ENCODE data around the gene FOXF2.
"Not testable (repeated sequence)": the region's sequence is repeated elsewhere in the genome, so short reads cannot be mapped to it uniquely, and the experiment has no call there.

FOXF2 gene

GRCh38 chr6:1389369-1390132, at the start of gene FOXF2:
FOXF2 (plus strand) TSS chr6:1389576; CDS start chr6:1389948, 372 bp downstream.
- DNase-seq (ENCODE audit: low read depth in 3 of 3) = no peak

- no peak for DNase-seq (ENCODE audit: low read depth in 3 of 3)
Observed at GRCh38 chr6:1346101-1346500, 43.3 kb upstream of the FOXF2 start.

GRCh38 chr6:1346558-1347091, 42.8 kb upstream of the FOXF2 start:
- no peak for DNase-seq (ENCODE audit: low read depth in 3 of 3)

DNA sequence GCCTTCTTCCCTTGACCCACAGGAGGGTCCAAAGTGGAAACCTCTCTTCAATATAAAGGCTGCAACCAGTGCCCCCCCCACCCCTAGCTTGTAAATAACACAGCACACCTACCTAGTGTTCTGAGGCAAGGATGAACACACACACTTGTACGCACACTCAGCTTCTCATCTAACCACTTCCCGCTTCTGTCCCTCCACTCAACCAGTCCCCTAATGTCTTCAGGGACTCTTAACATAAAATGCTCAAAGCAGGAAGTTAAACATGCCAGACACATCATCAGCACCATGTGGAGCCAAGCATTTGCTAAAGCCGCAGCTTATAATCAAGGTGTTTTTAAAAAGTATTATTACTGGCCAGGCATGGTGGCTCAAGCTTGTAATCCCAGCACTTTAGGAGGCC, 42.2 kb upstream of the FOXF2 start:
- no peak for DNase-seq (ENCODE audit: low read depth in 3 of 3)

DNA sequence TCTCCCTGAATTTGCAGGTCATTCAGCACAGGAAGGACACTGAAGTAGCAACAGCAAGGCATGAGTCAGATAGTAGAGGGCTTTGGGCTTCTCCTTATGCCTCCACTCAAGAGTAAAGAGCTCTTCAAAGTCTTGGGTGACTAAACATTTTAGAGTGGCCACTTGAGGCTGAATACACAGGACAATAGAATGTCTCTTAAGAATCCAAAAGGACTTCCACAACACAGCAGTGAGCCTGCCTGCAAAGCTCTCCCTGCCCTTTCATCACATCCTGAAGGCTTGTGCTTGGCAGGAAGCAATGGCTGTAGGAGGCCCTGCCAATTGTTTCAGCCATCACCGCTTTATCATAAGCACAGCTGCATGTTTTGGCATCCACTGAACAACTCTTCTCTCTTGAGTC, 40.7 kb upstream of the FOXF2 start:
- DNase-seq (ENCODE audit: low read depth in 3 of 3) = no peak

- DNase-seq (ENCODE audit: low read depth in 3 of 3) = no peak
Observed at GRCh38 chr6:1349655-1350054, 39.7 kb upstream of the FOXF2 start.

GRCh38 chr6:1351381-1352008, 37.9 kb upstream of the FOXF2 start:
- DNase-seq (ENCODE audit: low read depth in 3 of 3) = no peak

DNA sequence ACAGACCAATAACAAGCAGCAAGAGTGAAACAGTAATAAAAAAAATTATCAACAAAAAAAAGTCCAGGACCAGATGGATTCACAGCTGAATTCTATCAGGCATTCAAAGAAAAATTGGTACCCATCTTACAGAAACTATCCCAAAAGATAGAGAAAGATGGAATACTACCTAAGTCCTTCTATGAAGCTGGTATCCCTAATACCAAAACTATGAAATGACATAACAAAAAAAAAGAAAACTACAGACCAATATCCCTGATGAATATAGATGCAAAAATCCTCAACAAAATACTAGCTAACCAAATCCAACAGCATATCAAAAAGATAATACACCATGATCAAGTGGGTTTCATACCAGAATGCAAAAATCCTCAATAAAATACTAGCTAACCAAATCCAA, 34.3 kb upstream of the FOXF2 start:
- not testable (repeated sequence) for DNase-seq (ENCODE audit: low read depth in 3 of 3)

DNA sequence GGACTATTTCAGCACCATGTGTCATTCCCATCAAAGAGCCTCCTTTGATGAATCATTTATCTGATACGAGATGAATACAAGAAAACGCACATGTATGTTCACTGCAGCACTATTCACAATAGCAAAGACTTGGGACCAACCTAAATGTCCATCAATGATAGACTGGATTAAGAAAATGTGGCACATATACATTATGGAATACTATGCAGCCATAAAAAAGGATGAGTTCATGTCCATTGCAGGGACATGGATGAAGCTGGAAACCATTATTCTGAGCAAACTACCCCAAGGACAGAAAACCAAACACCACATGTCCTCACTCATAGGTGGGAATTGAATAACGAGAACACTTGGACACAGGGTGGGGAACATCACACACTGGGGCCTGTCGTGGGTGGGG, 27.7 kb upstream of the FOXF2 start:
- not testable (repeated sequence) for DNase-seq (ENCODE audit: low read depth in 3 of 3)

DNA sequence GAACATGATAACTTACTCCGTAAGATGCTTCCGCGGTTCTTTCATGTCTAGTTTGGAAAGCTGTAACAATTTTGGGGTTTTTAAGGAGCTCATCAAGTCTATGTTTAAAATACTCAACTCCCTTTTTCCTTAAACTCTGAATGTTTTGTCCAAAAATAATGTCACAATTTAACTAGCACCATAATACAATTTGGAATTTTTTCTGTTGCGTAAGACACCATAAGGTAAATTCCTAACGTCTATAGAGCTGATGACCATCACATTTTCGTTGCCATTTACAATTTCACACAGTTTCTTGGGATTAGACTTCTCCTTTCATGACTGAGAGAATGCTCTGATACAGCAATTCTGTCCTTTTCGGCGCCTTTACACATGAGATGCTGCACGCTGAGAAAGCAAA, 26.7 kb upstream of the FOXF2 start:
- DNase-seq (ENCODE audit: low read depth in 3 of 3) = no peak

GRCh38 chr6:1363298-1363697, 26.1 kb upstream of the FOXF2 start:
- no peak for DNase-seq (ENCODE audit: low read depth in 3 of 3)

DNA sequence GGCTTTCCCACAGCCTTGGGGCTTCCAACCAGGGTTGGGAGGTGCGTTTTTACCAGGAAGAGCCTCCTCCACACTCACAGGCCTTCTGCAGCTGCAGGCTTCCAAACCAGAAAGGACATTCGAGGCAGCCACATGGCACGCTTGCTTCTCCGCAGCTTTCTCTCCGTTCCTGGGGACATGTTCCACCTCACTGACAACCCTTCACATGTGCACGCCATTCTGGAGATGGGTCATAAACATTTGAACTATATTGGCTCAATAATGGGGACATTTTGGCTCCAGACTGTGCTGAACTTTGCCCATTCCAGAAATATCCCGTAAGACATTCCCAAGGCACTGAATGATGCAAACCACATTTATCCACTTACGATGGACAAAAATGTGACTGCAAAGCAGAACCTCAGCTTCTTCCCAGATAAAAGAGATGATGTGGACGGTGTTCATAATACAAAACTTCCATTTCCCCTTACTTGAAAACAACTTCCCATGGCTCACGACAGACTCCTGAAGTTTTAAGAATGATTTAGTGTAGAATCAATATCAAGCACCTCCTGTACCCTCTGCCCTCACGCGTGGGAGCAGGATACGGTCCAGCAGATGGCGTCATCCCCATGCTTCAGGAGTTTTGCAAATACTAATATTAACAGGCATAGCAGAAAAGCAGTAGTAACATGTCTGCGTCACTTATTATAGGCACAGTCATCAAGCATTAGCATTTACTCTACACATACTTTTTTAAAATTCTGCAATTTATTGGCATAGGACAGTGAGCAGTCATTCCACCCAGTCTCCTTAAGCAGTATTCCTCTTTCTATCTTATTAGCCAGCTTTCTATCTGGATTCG, 25.4 kb upstream of the FOXF2 start:
- no peak for DNase-seq (ENCODE audit: low read depth in 3 of 3)

GRCh38 chr6:1364791-1365190, 24.6 kb upstream of the FOXF2 start:
- no peak for DNase-seq (ENCODE audit: low read depth in 3 of 3)

GRCh38 chr6:1365686-1366085, 23.7 kb upstream of the FOXF2 start:
- DNase-seq (ENCODE audit: low read depth in 3 of 3) = no peak

DNA sequence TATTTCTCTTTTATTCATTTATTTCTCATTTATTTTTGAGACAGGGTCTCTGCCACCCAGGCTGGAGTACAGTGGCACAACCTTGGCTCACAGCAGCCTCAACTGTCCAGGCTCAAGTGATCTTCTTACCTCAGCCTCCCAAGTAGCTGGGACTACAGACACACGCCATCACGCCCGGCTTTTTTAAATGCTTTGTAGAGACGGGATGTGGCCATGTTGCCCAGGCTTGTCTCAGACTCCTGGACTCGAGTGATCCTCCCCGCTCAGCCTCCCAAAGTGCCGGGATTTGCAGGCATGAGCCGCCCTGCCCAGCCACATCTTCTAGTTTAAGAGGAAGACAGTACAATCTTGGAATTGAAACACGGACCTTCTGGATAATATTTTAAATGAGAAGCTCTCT, 21.6 kb upstream of the FOXF2 start:
- DNase-seq (ENCODE audit: low read depth in 3 of 3) = no peak

- no peak for DNase-seq (ENCODE audit: low read depth in 3 of 3)
Observed at GRCh38 chr6:1368940-1369339, 20.4 kb upstream of the FOXF2 start.

GRCh38 chr6:1369695-1370094, 19.7 kb upstream of the FOXF2 start:
- DNase-seq (ENCODE audit: low read depth in 3 of 3) = not testable (repeated sequence)

- DNase-seq (ENCODE audit: low read depth in 3 of 3) = no peak
Observed at GRCh38 chr6:1371933-1372332, 17.4 kb upstream of the FOXF2 start.

DNA sequence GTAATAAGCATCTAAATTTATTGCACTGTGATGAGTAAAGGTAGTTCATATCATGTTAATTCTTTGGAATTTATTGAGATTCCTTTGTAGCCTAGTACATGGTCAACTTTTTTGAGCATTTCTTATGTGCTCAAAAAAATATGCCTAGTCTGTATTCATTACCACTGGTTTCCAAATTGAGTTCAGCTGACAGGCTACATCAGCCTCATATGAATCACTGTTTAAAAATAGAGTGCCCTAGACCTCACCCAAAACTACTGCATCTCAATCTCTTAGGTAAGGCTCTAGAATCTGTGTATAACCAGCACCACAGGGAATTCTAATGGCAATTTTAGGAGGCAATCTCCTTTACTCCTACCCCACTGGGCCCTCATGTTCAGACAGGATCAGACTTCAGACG, 16.7 kb upstream of the FOXF2 start:
- DNase-seq (ENCODE audit: low read depth in 3 of 3) = no peak

DNA sequence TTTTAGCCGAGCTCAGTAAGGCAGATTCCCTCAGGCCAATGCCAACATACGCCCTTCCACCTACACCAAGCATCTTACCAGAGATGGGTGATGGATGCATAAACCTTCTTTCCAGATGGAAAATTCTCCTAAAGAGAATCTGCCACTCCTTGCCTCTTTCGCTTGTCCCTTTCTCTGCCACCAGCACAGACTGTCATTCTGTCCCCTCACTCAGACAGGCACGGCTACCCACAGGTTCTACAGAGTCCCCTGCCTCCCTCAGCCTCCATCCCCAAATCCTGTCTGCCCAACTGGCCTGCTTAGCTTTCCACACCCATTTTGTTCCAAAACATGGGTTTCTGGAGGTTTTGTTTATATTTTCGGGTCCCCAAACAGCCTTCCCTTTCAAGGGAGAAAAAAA, 12.7 kb upstream of the FOXF2 start:
- DNase-seq (ENCODE audit: low read depth in 3 of 3) = no peak

GRCh38 chr6:1377526-1377925, 11.8 kb upstream of the FOXF2 start:
- no peak for DNase-seq (ENCODE audit: low read depth in 3 of 3)
